ENCODE measurements around the gene FOXE1.

DNA sequence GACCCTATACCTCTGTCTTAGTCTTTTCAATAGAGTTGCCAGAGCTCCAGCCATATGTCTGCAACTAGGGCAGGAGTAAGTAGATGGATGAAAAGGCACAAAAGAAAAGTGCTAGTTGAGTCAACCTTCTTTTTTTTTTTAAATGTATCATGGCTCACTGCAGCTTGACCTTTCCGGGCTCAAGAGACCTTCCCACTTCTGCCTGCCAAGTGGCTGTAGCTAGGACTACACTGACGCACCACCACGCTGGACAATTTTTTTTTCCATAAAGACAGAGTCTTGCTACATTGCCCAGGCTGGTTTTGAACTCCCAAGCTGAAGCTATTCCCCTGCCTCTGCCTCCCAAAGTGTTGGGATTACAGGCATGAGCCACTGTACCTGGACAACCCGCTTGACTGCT lies 27.3 kb downstream of the FOXE1 start:
- TF ChIP-seq, protein P1, sequence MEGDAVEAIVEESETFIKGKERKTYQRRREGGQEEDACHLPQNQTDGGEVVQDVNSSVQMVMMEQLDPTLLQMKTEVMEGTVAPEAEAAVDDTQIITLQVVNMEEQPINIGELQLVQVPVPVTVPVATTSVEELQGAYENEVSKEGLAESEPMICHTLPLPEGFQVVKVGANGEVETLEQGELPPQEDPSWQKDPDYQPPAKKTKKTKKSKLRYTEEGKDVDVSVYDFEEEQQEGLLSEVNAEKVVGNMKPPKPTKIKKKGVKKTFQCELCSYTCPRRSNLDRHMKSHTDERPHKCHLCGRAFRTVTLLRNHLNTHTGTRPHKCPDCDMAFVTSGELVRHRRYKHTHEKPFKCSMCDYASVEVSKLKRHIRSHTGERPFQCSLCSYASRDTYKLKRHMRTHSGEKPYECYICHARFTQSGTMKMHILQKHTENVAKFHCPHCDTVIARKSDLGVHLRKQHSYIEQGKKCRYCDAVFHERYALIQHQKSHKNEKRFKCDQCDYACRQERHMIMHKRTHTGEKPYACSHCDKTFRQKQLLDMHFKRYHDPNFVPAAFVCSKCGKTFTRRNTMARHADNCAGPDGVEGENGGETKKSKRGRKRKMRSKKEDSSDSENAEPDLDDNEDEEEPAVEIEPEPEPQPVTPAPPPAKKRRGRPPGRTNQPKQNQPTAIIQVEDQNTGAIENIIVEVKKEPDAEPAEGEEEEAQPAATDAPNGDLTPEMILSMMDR (IDR thresholded peaks at IDR 0.05): no peak
- TF ChIP-seq, protein P2, sequence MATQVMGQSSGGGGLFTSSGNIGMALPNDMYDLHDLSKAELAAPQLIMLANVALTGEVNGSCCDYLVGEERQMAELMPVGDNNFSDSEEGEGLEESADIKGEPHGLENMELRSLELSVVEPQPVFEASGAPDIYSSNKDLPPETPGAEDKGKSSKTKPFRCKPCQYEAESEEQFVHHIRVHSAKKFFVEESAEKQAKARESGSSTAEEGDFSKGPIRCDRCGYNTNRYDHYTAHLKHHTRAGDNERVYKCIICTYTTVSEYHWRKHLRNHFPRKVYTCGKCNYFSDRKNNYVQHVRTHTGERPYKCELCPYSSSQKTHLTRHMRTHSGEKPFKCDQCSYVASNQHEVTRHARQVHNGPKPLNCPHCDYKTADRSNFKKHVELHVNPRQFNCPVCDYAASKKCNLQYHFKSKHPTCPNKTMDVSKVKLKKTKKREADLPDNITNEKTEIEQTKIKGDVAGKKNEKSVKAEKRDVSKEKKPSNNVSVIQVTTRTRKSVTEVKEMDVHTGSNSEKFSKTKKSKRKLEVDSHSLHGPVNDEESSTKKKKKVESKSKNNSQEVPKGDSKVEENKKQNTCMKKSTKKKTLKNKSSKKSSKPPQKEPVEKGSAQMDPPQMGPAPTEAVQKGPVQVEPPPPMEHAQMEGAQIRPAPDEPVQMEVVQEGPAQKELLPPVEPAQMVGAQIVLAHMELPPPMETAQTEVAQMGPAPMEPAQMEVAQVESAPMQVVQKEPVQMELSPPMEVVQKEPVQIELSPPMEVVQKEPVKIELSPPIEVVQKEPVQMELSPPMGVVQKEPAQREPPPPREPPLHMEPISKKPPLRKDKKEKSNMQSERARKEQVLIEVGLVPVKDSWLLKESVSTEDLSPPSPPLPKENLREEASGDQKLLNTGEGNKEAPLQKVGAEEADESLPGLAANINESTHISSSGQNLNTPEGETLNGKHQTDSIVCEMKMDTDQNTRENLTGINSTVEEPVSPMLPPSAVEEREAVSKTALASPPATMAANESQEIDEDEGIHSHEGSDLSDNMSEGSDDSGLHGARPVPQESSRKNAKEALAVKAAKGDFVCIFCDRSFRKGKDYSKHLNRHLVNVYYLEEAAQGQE (IDR thresholded peaks at IDR 0.05; ENCODE audit: low read depth, low read length): no peak
- TF ChIP-seq SMC3 (IDR thresholded peaks at IDR 0.05; ENCODE audit: low read depth, low read length) (no peak), TAF1 (IDR thresholded peaks at IDR 0.05; ENCODE audit: borderline replicate concordance, low read depth, low read length) (no peak), POLR2AphosphoS5 (IDR thresholded peaks at IDR 0.05; ENCODE audit: low read depth, low read length) (no peak), ELF1 (IDR thresholded peaks at IDR 0.05) (no peak), JUND (IDR thresholded peaks at IDR 0.05) (no peak), FOXM1 (IDR thresholded peaks at IDR 0.05; ENCODE audit: low read depth) (no peak)
- TF ChIP-seq, protein P3, sequence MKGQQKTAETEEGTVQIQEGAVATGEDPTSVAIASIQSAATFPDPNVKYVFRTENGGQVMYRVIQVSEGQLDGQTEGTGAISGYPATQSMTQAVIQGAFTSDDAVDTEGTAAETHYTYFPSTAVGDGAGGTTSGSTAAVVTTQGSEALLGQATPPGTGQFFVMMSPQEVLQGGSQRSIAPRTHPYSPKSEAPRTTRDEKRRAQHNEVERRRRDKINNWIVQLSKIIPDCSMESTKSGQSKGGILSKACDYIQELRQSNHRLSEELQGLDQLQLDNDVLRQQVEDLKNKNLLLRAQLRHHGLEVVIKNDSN (IDR thresholded peaks at IDR 0.05; ENCODE audit: borderline replicate concordance, low read depth): no peak

Data from SK-N-SH (cell line).